ENCODE measurements around the gene SH3PXD2A. TPM values are rescaled to one million over a fixed set of nuclear protein-coding genes. Genes with fewer than 3 reads are reported as not detected.
A peak's percentile ranks its signal among the peaks of the same experiment; 100 is the strongest.

SH3PXD2A gene
- total RNA-seq, 4 donors from 2014 or later = 9.4 to 20.6 (median 11.2) TPM

DNA sequence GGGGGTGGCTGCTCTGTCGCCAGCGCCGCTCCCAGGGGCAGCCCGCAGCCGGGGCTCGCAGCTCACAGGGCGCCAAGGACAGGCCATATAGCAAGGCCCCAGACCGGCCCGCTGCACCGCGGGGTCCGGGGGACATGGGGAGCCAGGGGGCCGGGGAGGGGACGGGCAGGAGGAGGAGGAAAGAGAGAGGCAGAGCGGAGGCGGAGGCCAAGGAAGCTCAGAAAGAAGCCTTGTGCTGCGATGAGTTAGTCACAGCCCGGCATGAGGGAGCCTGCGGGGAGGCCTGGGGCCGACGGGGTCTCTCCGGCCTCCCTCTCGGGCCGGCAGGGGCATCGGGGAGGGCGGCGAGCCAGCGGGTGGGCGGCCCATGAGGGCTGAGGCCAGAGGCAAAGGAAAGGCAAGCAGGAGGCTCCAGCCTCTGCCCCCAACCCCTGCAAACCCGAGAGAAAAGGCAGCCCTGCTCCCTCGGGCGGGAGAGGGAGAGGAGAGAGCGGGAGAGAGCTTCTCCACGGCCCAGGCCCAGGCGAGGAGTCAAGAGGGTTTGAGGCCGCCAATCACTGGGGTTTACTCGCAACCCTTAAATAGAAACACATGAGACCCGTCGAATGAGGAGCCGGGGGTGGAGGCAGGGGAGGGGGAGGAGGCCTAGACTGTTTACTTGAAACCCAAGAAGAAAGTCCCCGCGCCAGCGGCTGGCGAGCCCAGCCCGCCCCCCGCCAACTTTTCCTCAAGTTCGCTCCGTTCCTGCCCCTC is 194.0 kb downstream of the SH3PXD2A start:
- peaks cover 13 to 37% of the 10 kb centered on the region in 2 donors for H3K4me1 ChIP-seq
- peak overlapping the region; percentile 91 to 97 (median 96) for H3K27ac ChIP-seq
- H3K36me3 ChIP-seq = no peaks in the 10 kb centered on the region
- H3K9me3 ChIP-seq = no peaks in the 10 kb centered on the region
- TF ChIP-seq, protein P1, sequence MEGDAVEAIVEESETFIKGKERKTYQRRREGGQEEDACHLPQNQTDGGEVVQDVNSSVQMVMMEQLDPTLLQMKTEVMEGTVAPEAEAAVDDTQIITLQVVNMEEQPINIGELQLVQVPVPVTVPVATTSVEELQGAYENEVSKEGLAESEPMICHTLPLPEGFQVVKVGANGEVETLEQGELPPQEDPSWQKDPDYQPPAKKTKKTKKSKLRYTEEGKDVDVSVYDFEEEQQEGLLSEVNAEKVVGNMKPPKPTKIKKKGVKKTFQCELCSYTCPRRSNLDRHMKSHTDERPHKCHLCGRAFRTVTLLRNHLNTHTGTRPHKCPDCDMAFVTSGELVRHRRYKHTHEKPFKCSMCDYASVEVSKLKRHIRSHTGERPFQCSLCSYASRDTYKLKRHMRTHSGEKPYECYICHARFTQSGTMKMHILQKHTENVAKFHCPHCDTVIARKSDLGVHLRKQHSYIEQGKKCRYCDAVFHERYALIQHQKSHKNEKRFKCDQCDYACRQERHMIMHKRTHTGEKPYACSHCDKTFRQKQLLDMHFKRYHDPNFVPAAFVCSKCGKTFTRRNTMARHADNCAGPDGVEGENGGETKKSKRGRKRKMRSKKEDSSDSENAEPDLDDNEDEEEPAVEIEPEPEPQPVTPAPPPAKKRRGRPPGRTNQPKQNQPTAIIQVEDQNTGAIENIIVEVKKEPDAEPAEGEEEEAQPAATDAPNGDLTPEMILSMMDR (IDR thresholded peaks at IDR 0.05) = no peak
- TF ChIP-seq POLR2A (IDR thresholded peaks at IDR 0.05) = peak in 1 of 2 donors; percentile 76
- no peaks in the 10 kb centered on the region for H3K27me3 ChIP-seq
- intact Hi-C loops (cut with DNase I) = no loop called here
- DNase-seq = peak; percentile 91 to 94
- 18 to 32% methylated on average over 36 to 40 of the region's 48 CpGs for WGBS, 2 donors
- peak overlapping the region in 2 of 3 donors; percentile 25 to 62 for H3K4me3 ChIP-seq (replicated peaks in 1 of 3)

DNA sequence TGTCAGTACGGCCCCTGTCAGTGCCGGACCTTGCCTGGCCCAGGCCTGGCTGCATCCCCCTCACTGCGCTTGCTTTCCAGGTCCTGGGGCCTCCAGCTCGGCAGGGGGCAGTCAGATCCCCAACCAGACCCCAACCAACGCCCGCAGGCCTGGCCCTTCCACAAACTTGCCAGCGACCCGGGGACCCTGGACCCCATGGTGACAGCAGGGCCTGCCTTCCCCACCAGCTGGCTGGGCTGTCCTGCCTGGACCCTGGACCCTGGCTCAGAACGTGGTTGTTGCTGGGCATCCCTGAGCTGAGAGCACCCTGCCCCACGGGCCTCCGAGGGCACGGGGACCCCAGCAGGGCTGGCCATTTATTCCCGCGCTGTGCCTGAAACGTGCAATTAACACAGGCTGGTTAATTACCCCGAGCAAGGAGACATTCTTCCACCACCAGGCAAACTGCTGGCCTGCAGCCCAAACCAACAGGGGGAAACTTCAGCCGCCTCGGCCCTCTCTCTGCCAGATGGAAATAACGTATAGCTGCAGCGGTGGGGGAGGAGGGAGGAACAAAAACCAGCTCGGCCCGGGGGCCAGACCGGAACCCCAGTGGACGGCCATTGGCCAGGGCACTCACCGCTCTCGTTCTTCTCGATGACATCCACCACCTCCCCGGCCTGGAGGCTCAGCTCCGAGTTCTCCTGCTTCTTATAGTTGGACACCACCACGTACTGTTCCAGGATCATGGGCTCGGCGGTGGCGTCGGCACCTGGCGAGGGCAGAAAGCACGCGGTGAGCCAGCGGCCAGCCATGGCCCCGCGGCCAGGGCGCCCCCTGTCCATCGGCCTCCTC is 194.8 kb downstream of the SH3PXD2A start:
- Histone ChIP-seq H3K27ac (peak overlapping the region; percentile 91 to 97 (median 96)), H3K36me3 (no peaks in the 10 kb centered on the region), H3K9me3 (no peaks in the 10 kb centered on the region), H3K4me1 (peaks cover 13 to 35% of the 10 kb centered on the region in 2 donors), H3K27me3 (no peaks in the 10 kb centered on the region), H3K4me3 (replicated peaks in 1 of 3) (peak overlapping the region; percentile 25 to 62 (median 35))
- 9 to 35% methylated on average over 15 to 26 of the region's 42 CpGs for WGBS, 2 donors
- TF ChIP-seq, protein P1 (IDR thresholded peaks at IDR 0.05) = no peak
- TF ChIP-seq POLR2A (IDR thresholded peaks at IDR 0.05) = no peak
- DNase-seq = peak; percentile 33 to 39
- intact Hi-C loops (cut with DNase I) = no loop called here

DNA sequence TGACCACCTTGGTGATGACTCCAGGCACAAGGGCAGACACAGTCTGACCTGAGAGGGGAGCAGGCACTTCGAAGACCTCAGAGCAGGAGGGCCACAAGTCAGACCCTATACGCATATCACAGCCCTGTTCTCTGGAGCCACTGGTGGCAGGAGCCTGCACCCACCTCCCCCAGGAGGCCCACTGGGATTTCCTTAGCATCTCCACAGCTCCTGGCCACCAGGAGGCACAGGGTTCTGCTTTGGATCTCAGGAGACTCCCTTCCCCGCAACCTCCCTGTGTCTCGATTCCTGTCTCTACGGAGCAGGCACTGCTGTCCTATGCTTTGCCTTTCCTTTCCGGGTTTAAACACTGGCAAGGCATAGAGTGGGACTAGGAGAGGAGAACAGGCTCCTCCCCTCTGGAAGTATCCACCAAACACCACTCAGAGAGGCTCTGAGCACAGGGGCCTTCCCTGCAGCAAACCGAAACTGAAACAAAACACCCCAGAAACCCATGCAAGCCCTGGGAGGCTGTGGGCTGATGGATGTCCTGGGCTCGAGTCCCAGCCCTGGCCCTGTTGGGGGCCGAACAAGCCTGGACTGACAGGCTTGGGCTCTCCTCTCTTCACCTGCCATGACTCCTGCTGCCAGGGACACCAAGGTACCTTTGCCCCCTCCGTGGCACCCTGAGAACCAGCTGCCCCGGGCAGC is 195.6 kb downstream of the SH3PXD2A start:
- H3K4me3 ChIP-seq (replicated peaks in 1 of 3) = peak overlapping the region; percentile 25 to 62 (median 35)
- no peaks in the 10 kb centered on the region for H3K36me3 ChIP-seq
- TF ChIP-seq, protein P1 (IDR thresholded peaks at IDR 0.05) = peak in 1 of 6 experiments; percentile 10
- TF ChIP-seq POLR2A (IDR thresholded peaks at IDR 0.05) = peak in 1 of 2 donors; percentile 71
- H3K27ac ChIP-seq = peak overlapping the region; percentile 91 to 97 (median 96)
- peak; percentile 84 to 86 for DNase-seq
- H3K9me3 ChIP-seq = no peaks in the 10 kb centered on the region
- intact Hi-C loops (cut with DNase I) = no loop called here
- H3K4me1 ChIP-seq = peaks cover 13 to 34% of the 10 kb centered on the region in 2 donors
- WGBS, 2 donors = 17 to 35% methylated on average over 7 to 10 of the region's 11 CpGs
- no peaks in the 10 kb centered on the region for H3K27me3 ChIP-seq

DNA sequence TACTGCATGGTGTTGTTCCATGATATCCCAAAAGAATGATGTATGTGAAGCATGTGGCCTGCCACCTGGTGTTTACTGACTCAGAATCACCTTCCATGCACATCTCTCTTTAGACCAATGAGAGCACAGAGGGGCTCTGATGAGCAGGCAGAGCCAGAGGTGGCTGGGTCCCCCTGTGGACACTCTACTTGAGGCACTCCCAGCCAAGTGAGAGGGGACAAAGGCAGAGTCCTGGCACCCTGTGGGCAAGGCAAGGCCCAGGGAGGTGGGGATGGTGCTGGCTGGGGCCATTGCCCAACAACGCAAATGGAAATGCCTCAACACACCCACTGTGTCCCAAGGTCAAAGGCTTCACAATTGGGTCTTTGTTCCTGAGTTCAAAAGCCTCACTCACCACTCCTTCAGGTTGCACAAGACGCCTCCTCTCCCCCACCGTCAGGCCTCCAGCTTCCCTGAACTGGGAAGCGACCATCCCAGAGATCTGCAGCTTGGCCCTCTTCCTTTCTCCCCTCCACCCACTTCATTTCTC is 197.3 kb downstream of the SH3PXD2A start:
- Histone ChIP-seq H3K27ac (no peak overlapping the region), H3K9me3 (no peaks in the 10 kb centered on the region), H3K4me1 (peaks cover 13 to 31% of the 10 kb centered on the region in 2 donors), H3K4me3 (replicated peaks in 1 of 3) (no peak overlapping the region), H3K27me3 (no peaks in the 10 kb centered on the region), H3K36me3 (no peaks in the 10 kb centered on the region)
- DNase-seq = no peak
- intact Hi-C loops (cut with DNase I) = no loop called here
- WGBS, 2 donors = 96 to 98% methylated on average over 4 of the region's 4 CpGs
- no peak for TF ChIP-seq POLR2A (IDR thresholded peaks at IDR 0.05)
- TF ChIP-seq, protein P1 (IDR thresholded peaks at IDR 0.05) = no peak
